KOPT-K1 (cell line): ENCODE results near the gene STAT2.

Experiments
- H3K27ac ChIP-seq: fragments of 200-600 bp; sonication (generic); 2 replicates; pipeline ENCODE4 v1.5.1; 2016; ENCODE audit warnings: antibody characterized with exemption, mild to moderate bottlenecking, low read depth, low read length; ENCODE audit not compliant: poor library complexity, severe bottlenecking
- H3K36me3 ChIP-seq: fragments of 200-600 bp; sonication (generic); 2 replicates; pipeline ENCODE4 v1.5.1; 2017; ENCODE audit warnings: antibody characterized with exemption, mild to moderate bottlenecking, low read length, moderate library complexity; ENCODE audit not compliant: insufficient read depth
- H3K9me3 ChIP-seq: fragments of 200-600 bp; sonication (generic); 2 replicates; pipeline ENCODE4 v1.5.1; 2017; ENCODE audit warnings: antibody characterized with exemption, low read length, mild to moderate bottlenecking; ENCODE audit not compliant: insufficient read depth, poor library complexity, severe bottlenecking

STAT2 gene

DNA sequence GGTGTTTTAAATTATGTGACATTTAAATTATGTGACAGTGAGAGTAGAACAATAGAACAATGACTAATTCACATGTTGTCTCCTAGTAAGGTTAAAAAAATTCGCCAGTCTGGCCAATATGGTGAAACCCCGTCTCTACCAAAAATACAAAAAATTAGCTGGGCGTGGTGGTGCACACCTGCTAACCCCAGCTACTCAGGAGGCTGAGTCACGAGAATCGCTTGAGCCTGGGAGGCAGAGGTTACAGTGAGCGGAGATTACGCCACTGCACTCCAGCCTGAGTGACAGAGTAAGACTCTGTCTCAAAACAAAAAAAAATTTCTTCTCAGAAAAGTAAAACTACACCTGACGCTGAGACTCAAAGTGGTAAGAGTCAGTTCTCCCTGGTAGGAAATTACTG, 62.5 kb downstream of the STAT2 start:
- Histone ChIP-seq H3K27ac (no peak overlapping the region), H3K36me3 (peaks cover 55% of the 10 kb centered on the region), H3K9me3 (no peaks in the 10 kb centered on the region)

DNA sequence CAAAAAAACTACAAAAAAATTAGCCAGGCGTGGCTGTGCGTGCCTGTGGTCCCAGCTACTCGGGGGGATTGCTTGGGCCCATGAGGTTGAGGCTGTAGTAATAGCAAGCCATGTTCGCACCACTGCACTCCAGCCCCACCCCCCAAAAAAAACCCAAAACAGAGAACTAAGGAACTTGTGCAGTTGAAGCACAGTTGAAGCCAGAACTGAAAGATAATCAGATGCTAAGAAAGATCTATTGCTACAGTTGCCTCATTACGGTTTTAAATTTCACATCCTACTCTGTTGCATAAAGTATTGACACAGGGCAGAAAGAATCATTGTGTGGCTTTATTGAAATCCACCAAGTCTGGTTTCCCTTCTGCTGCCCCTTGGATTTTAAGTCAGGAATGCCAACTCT, 63.6 kb downstream of the STAT2 start:
- Histone ChIP-seq H3K27ac (no peak overlapping the region), H3K36me3 (peaks cover 66% of the 10 kb centered on the region), H3K9me3 (no peaks in the 10 kb centered on the region)

DNA sequence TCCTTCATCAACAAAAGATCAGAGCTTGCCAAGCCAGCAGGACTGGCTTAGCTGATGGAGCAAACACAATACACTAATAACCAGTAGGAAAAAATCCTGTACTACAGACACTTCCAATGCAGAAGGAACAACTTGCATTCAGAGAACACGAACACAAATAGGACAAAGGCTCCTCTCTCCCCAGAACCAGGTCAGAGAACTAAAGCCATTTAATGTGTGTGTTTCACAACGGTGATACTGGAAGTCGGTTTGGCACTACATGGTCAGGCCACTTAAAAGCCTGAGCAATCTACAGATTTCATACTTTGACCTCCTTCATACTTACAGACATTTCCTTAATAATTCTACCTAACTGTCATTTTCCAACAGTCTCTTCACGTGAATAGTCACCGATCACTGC, 66.1 kb downstream of the STAT2 start:
- Histone ChIP-seq H3K36me3 (peaks cover 87% of the 10 kb centered on the region), H3K9me3 (no peaks in the 10 kb centered on the region), H3K27ac (no peak overlapping the region)
